GM23338 (cell line): Measurements from ENCODE around the gene CCDC187. TPM values are rescaled to one million over a fixed set of nuclear protein-coding genes. Genes with fewer than 3 reads are reported as not detected.

Experiments used
- ATAC-seq: fragments of 200-7000 bp; cut with Tn5 transposase; 3 replicates; pipeline ENCODE4 v1.9.1; 2020
- DNase-seq: peaks from one replicate; pipeline ENCODE4 v3.0.0-alpha.2; 2015; ENCODE audit warnings: low spot score
- H2AFZ ChIP-seq: fragments of 200-600 bp; sonication (generic); 2 replicates; pipeline ENCODE4 v1.8.0; 2016; ENCODE audit warnings: antibody characterized with exemption, mild to moderate bottlenecking, moderate library complexity
- H3F3A ChIP-seq: fragments of 200-600 bp; sonication (generic); replicated peaks from 2 replicates; pipeline ENCODE4 v1.8.0; 2017; ENCODE audit warnings: antibody characterized with exemption, mixed run types, low read depth
- H3K27ac ChIP-seq: fragments of 200-600 bp; sonication (generic); 2 replicates; pipeline ENCODE4 v1.6.1; 2016; ENCODE audit warnings: low read depth
- H3K27me3 ChIP-seq: fragments of 200-600 bp; sonication (generic); 2 replicates; pipeline ENCODE4 v1.8.0; 2016; ENCODE audit warnings: mild to moderate bottlenecking, mixed run types, moderate library complexity; ENCODE audit not compliant: insufficient read depth
- H3K36me3 ChIP-seq: fragments of 200-600 bp; sonication (generic); 2 replicates; pipeline ENCODE4 v1.8.0; 2016; ENCODE audit warnings: mild to moderate bottlenecking; ENCODE audit not compliant: insufficient read depth
- H3K4me1 ChIP-seq: fragments of 200-600 bp; sonication (generic); 2 replicates; pipeline ENCODE4 v1.8.0; 2016; ENCODE audit warnings: mild to moderate bottlenecking, moderate library complexity; ENCODE audit not compliant: insufficient read depth
- H3K4me2 ChIP-seq: fragments of 200-600 bp; sonication (generic); 2 replicates; pipeline ENCODE4 v1.7.1; 2017; ENCODE audit warnings: mixed run types
- H3K4me3 ChIP-seq: fragments of 200-600 bp; sonication (generic); 2 replicates; pipeline ENCODE4 v1.6.1; 2016; ENCODE audit warnings: mixed run types
- H3K79me2 ChIP-seq: fragments of 200-600 bp; sonication (generic); replicated peaks from 2 replicates; pipeline ENCODE4 v1.8.0; 2017; ENCODE audit warnings: mild to moderate bottlenecking; ENCODE audit not compliant: insufficient read depth
- H3K9me2 ChIP-seq: fragments of 200-600 bp; sonication (generic); 2 replicates; pipeline ENCODE4 v1.8.0; 2017; ENCODE audit not compliant: insufficient read depth
- H4K20me1 ChIP-seq: fragments of 200-600 bp; sonication (generic); replicated peaks from 2 replicates; pipeline ENCODE4 v1.8.0; 2017; ENCODE audit warnings: mild to moderate bottlenecking; ENCODE audit not compliant: insufficient read depth
- H3K27ac Mint-ChIP-seq: 2 replicates; pipeline ENCODE4 v1.8.0; 2020; ENCODE audit warnings: inconsistent platforms, mild to moderate bottlenecking, moderate library complexity, mixed read lengths
- H3K27me3 Mint-ChIP-seq: 3 replicates; pipeline ENCODE4 v1.8.0; 2022; ENCODE audit warnings: low read depth, mild to moderate bottlenecking, moderate library complexity, mixed read lengths, inconsistent platforms; ENCODE audit not compliant: insufficient read depth, poor library complexity
- H3K36me3 Mint-ChIP-seq: 3 replicates; pipeline ENCODE4 v1.8.0; 2021; ENCODE audit warnings: low read depth, mild to moderate bottlenecking, inconsistent platforms, moderate library complexity, mixed read lengths
- H3K4me1 Mint-ChIP-seq: 3 replicates; pipeline ENCODE4 v1.8.0; 2020; ENCODE audit warnings: mild to moderate bottlenecking, inconsistent platforms, mixed read lengths
- H3K4me3 Mint-ChIP-seq: 3 replicates; pipeline ENCODE4 v1.8.0; 2021; ENCODE audit warnings: moderate library complexity, mild to moderate bottlenecking, inconsistent platforms, mixed read lengths
- H3K9me3 Mint-ChIP-seq: 3 replicates; pipeline ENCODE4 v1.8.0; 2020; ENCODE audit warnings: moderate library complexity, mild to moderate bottlenecking, inconsistent platforms, mixed read lengths
- CREB1 ChIP-seq: fragments of 250-450 bp; sonication (Bioruptor Pico); IDR thresholded peaks from 2 replicates; pipeline ENCODE4 v1.5.0; 2020; ENCODE audit warnings: low read depth, mild to moderate bottlenecking, moderate library complexity
- ETS1 ChIP-seq: IDR thresholded peaks from 2 replicates; pipeline ENCODE4 v1.6.1; 2016; ENCODE audit warnings: antibody characterized with exemption
- EZH2 ChIP-seq: fragments of 200-600 bp; sonication (generic); IDR thresholded peaks from one replicate; pipeline ENCODE4 v1.8.0; 2017; ENCODE audit warnings: antibody characterized with exemption, mild to moderate bottlenecking, low read depth; ENCODE audit not compliant: unreplicated experiment
- EZH2phosphoT487 ChIP-seq: fragments of 200-600 bp; sonication (generic); IDR thresholded peaks from one replicate; pipeline ENCODE4 v1.8.1; 2018; ENCODE audit warnings: antibody characterized with exemption; ENCODE audit not compliant: unreplicated experiment
- JUNB ChIP-seq: IDR thresholded peaks from one replicate; pipeline ENCODE4 v1.6.1; 2016; ENCODE audit warnings: antibody characterized with exemption; ENCODE audit not compliant: unreplicated experiment
- NANOG ChIP-seq: IDR thresholded peaks from 2 replicates; pipeline ENCODE4 v1.6.1; 2016; ENCODE audit warnings: antibody characterized with exemption, borderline replicate concordance
- POLR2AphosphoS5 ChIP-seq: IDR thresholded peaks from 2 replicates; pipeline ENCODE4 v1.6.1; 2016; ENCODE audit warnings: antibody characterized with exemption, low read depth
- STAT1 ChIP-seq: IDR thresholded peaks from one replicate; pipeline ENCODE4 v1.6.1; 2016; ENCODE audit warnings: antibody characterized with exemption; ENCODE audit not compliant: unreplicated experiment
- ZNF114 ChIP-seq: fragments of 250-450 bp; sonication (Bioruptor Pico); IDR thresholded peaks from 2 replicates; pipeline ENCODE4 v1.5.0; 2020; ENCODE audit warnings: mild to moderate bottlenecking, moderate library complexity
- ZNF331 ChIP-seq: fragments of 250-450 bp; sonication (Bioruptor Pico); IDR thresholded peaks from 2 replicates; pipeline ENCODE4 v1.5.0; 2020; ENCODE audit warnings: low read depth, mild to moderate bottlenecking, moderate library complexity
- polyA plus RNA-seq: library from polyadenylated mRNA; unstranded; fragments of >200 nt; fragmentation: Nextera tagmentation; extraction: Ambion mirVana; gene quantifications from 2 replicates; pipeline ENCODE4 v1.2.1, GENCODE V29; 2016
- total RNA-seq: library from RNA; depleted of rRNA; stranded (reverse); fragments of >200 nt; shearing (Covaris generic); gene quantifications from 2 replicates; pipeline ENCODE4 v1.2.3, GENCODE V29; 2014
- TF ChIP-seq, protein P1 (sequence below): fragments of 250-450 bp; sonication (Bioruptor Pico); IDR thresholded peaks from 2 replicates; pipeline ENCODE4 v1.5.0; 2020; ENCODE audit warnings: mild to moderate bottlenecking, moderate library complexity
- TF ChIP-seq, protein P2 (sequence below): IDR thresholded peaks from one replicate; pipeline ENCODE4 v1.6.1; 2018; ENCODE audit warnings: antibody characterized with exemption; ENCODE audit not compliant: unreplicated experiment

CCDC187 gene
- total and polyA plus RNA-seq, 2 experiments from 2014 or later = 0.14 TPM; not detected in 1

- TF ChIP-seq, protein P1, sequence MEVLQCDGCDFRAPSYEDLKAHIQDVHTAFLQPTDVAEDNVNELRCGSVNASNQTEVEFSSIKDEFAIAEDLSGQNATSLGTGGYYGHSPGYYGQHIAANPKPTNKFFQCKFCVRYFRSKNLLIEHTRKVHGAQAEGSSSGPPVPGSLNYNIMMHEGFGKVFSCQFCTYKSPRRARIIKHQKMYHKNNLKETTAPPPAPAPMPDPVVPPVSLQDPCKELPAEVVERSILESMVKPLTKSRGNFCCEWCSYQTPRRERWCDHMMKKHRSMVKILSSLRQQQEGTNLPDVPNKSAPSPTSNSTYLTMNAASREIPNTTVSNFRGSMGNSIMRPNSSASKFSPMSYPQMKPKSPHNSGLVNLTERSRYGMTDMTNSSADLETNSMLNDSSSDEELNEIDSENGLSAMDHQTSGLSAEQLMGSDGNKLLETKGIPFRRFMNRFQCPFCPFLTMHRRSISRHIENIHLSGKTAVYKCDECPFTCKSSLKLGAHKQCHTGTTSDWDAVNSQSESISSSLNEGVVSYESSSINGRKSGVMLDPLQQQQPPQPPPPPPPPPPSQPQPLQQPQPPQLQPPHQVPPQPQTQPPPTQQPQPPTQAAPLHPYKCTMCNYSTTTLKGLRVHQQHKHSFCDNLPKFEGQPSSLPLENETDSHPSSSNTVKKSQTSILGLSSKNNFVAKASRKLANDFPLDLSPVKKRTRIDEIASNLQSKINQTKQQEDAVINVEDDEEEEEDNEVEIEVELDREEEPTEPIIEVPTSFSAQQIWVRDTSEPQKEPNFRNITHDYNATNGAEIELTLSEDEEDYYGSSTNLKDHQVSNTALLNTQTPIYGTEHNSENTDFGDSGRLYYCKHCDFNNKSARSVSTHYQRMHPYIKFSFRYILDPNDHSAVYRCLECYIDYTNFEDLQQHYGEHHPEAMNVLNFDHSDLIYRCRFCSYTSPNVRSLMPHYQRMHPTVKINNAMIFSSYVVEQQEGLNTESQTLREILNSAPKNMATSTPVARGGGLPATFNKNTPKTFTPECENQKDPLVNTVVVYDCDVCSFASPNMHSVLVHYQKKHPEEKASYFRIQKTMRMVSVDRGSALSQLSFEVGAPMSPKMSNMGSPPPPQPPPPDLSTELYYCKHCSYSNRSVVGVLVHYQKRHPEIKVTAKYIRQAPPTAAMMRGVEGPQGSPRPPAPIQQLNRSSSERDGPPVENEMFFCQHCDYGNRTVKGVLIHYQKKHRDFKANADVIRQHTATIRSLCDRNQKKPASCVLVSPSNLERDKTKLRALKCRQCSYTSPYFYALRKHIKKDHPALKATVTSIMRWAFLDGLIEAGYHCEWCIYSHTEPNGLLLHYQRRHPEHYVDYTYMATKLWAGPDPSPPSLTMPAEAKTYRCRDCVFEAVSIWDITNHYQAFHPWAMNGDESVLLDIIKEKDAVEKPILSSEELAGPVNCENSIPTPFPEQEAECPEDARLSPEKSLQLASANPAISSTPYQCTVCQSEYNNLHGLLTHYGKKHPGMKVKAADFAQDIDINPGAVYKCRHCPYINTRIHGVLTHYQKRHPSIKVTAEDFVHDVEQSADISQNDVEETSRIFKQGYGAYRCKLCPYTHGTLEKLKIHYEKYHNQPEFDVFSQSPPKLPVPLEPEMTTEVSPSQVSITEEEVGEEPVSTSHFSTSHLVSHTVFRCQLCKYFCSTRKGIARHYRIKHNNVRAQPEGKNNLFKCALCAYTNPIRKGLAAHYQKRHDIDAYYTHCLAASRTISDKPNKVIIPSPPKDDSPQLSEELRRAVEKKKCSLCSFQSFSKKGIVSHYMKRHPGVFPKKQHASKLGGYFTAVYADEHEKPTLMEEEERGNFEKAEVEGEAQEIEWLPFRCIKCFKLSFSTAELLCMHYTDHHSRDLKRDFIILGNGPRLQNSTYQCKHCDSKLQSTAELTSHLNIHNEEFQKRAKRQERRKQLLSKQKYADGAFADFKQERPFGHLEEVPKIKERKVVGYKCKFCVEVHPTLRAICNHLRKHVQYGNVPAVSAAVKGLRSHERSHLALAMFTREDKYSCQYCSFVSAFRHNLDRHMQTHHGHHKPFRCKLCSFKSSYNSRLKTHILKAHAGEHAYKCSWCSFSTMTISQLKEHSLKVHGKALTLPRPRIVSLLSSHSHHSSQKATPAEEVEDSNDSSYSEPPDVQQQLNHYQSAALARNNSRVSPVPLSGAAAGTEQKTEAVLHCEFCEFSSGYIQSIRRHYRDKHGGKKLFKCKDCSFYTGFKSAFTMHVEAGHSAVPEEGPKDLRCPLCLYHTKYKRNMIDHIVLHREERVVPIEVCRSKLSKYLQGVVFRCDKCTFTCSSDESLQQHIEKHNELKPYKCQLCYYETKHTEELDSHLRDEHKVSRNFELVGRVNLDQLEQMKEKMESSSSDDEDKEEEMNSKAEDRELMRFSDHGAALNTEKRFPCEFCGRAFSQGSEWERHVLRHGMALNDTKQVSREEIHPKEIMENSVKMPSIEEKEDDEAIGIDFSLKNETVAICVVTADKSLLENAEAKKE (CRISPR knock-in tag) = no peak
Observed at GRCh38 chr9:136323371-136323789, 19.5 kb upstream of the CCDC187 start (continued).

GRCh38 chr9:136322756-136323330 is 18.9 kb upstream of the CCDC187 start:
- H2AFZ ChIP-seq = no peak overlapping the region
- no peaks in the 10 kb centered on the region for H3K27me3 ChIP-seq
- peaks cover 11% of the 10 kb centered on the region for H3K4me1 ChIP-seq
- peaks cover 7% of the 10 kb centered on the region for H3K27me3 Mint-ChIP-seq
- no peaks in the 10 kb centered on the region for H3K9me2 ChIP-seq
- no peak overlapping the region for H3K27ac Mint-ChIP-seq
- H3K9me3 Mint-ChIP-seq = no peaks in the 10 kb centered on the region
- H3K36me3 ChIP-seq = no peaks in the 10 kb centered on the region
- H3K4me1 Mint-ChIP-seq = peaks cover 4% of the 10 kb centered on the region; the same call in 1 of the 3 replicates
- no peak overlapping the region for H3K27ac ChIP-seq
- no peak overlapping the region for H3K4me3 ChIP-seq
- ATAC-seq (no peak), DNase-seq (no peak)
- H3K4me2 ChIP-seq = no peak overlapping the region
- no peaks in the 10 kb centered on the region for H4K20me1 ChIP-seq
- no peaks in the 10 kb centered on the region for H3K79me2 ChIP-seq
- H3K36me3 Mint-ChIP-seq = no peaks in the 10 kb centered on the region
- H3K4me3 Mint-ChIP-seq = no peak overlapping the region
- H3F3A ChIP-seq = 0 out of 2 replicates have a peak, but pooled peaks cover 3% of the 10 kb centered on the region
- TF ChIP-seq ZNF114 (CRISPR knock-in tag) (no peak), CREB1 (no peak), EZH2 (no peak), EZH2phosphoT487 (no peak), NANOG (no peak), POLR2AphosphoS5 (no peak), STAT1 (no peak), ETS1 (no peak), JUNB (no peak), ZNF331 (CRISPR knock-in tag) (no peak)
- TF ChIP-seq, protein P2, sequence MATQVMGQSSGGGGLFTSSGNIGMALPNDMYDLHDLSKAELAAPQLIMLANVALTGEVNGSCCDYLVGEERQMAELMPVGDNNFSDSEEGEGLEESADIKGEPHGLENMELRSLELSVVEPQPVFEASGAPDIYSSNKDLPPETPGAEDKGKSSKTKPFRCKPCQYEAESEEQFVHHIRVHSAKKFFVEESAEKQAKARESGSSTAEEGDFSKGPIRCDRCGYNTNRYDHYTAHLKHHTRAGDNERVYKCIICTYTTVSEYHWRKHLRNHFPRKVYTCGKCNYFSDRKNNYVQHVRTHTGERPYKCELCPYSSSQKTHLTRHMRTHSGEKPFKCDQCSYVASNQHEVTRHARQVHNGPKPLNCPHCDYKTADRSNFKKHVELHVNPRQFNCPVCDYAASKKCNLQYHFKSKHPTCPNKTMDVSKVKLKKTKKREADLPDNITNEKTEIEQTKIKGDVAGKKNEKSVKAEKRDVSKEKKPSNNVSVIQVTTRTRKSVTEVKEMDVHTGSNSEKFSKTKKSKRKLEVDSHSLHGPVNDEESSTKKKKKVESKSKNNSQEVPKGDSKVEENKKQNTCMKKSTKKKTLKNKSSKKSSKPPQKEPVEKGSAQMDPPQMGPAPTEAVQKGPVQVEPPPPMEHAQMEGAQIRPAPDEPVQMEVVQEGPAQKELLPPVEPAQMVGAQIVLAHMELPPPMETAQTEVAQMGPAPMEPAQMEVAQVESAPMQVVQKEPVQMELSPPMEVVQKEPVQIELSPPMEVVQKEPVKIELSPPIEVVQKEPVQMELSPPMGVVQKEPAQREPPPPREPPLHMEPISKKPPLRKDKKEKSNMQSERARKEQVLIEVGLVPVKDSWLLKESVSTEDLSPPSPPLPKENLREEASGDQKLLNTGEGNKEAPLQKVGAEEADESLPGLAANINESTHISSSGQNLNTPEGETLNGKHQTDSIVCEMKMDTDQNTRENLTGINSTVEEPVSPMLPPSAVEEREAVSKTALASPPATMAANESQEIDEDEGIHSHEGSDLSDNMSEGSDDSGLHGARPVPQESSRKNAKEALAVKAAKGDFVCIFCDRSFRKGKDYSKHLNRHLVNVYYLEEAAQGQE = no peak
